K562 (cell line): ENCODE results near the gene PRPF6. TPM values are rescaled to one million over a fixed set of nuclear protein-coding genes. Genes with fewer than 3 reads are reported as not detected.

Experiments
- CHD1 ChIP-seq: fragments of 200-600 bp; sonication (generic); IDR thresholded peaks from one replicate; pipeline ENCODE4 v1.6.1; 2012; ENCODE audit warnings: mild to moderate bottlenecking, moderate library complexity, low read length, inconsistent platforms
- CTCF ChIP-seq, 3 experiments: IDR thresholded peaks in 2 of 3; conservative IDR thresholded peaks in 1 of 3; 2 replicates each; pipeline ENCODE4 v1.5.1; 2011 to 2012; ENCODE audit warnings: low read length in 3 of 3, mild to moderate bottlenecking in 3 of 3, control low read depth in 2 of 3, improper control_type of control experiment in 1 of 3, inconsistent platforms in 1 of 3, low read depth in 1 of 3, mixed read lengths in 1 of 3, moderate library complexity in 1 of 3; ENCODE audit not compliant: insufficient read depth in 2 of 3
- EGR1 ChIP-seq: fragments of 450-650 bp; conservative IDR thresholded peaks from 2 replicates; pipeline ENCODE4 v1.6.1; 2017; ENCODE audit warnings: mild to moderate bottlenecking
- ELF1 ChIP-seq: fragments of 200-800 bp; sonication (Bioruptor generic); IDR thresholded peaks from 2 replicates; pipeline ENCODE4 v1.6.1; 2016; ENCODE audit warnings: missing genetic modification characterization, missing compliant biosample characterization
- GMEB1 ChIP-seq: fragments of 250-450 bp; sonication (Bioruptor Pico); IDR thresholded peaks from 2 replicates; pipeline ENCODE4 v1.4.0; 2020; ENCODE audit warnings: mild to moderate bottlenecking
- MAZ ChIP-seq, 2 experiments: fragments of 450-650 bp in 1 of 2; sonication (generic) in 1 of 2; formaldehyde crosslinking; IDR thresholded peaks in 1 of 2; conservative IDR thresholded peaks in 1 of 2; 2 replicates each; pipeline versions ENCODE4 v1.4.0 to v1.5.0; 2020; ENCODE audit warnings: mild to moderate bottlenecking in 1 of 2, missing genetic modification reagents in 1 of 2
- PRMT5 ChIP-seq: sonication (generic); formaldehyde crosslinking; IDR thresholded peaks from 2 replicates; pipeline ENCODE4 v1.5.0; 2020; ENCODE audit warnings: missing genetic modification reagents
- RAD21 ChIP-seq, 2 experiments: fragments of 250-450 bp in 1 of 2; fragments of 450-650 bp in 1 of 2; sonication (Bioruptor Pico) in 1 of 2; formaldehyde crosslinking in 1 of 2; IDR thresholded peaks in 1 of 2; conservative IDR thresholded peaks in 1 of 2; 2 replicates each; pipeline versions ENCODE4 v1.4.0 to v1.8.0; 2020 to 2022; ENCODE audit warnings: mild to moderate bottlenecking in 2 of 2, moderate library complexity in 1 of 2
- RUNX1 ChIP-seq: sonication (generic); IDR thresholded peaks from 2 replicates; pipeline ENCODE4 v1.6.1; 2016; ENCODE audit warnings: antibody characterized with exemption, low read depth
- SIN3A ChIP-seq, 2 experiments: fragments of 150-350 bp in 1 of 2; IDR thresholded peaks; 2 replicates each; pipeline ENCODE4 v1.6.1; 2011 to 2016; ENCODE audit warnings: borderline replicate concordance in 2 of 2, low read depth in 2 of 2, low read length in 2 of 2, mild to moderate bottlenecking in 2 of 2, moderate library complexity in 2 of 2; ENCODE audit not compliant: control insufficient read depth in 1 of 2
- VEZF1 ChIP-seq: fragments of 200-800 bp; sonication (Bioruptor generic); IDR thresholded peaks from 2 replicates; pipeline ENCODE4 v1.6.1; 2017; ENCODE audit warnings: missing genetic modification characterization, missing compliant biosample characterization
- polyA plus RNA-seq, 8 experiments: library from polyadenylated mRNA; depleted of rRNA in 4 of 8; stranded (reverse) in 5 of 8; unstranded in 3 of 8; fragments of >200 nt; fragmentation: Nextera tagmentation in 2 of 8; fragmentation: Illumina TruSeq in 1 of 8; extraction: Ambion mirVana in 2 of 8; extraction: Trizol in 1 of 8; gene quantifications; 2 replicates each; pipeline versions ENCODE4 v1.2.1 to v1.2.3, GENCODE V29; 2011 to 2014; ENCODE audit warnings: inconsistent platforms in 1 of 8, missing spikeins in 1 of 8
- total RNA-seq, 7 experiments: library from RNA; depleted of rRNA in 6 of 7; stranded (reverse); fragments of >200 nt in 6 of 7; fragmentation: Illumina TruSeq in 2 of 7; extraction: Trizol in 2 of 7; gene quantifications; 2 replicates each; pipeline versions ENCODE4 v1.2.1 to v1.2.3, GENCODE V29; 2011 to 2021; ENCODE audit warnings: low replicate concordance in 1 of 7

PRPF6 gene
- total and polyA plus RNA-seq, 9 of the 15 experiments (the other 6 are each of a cell fraction or from before 2014, with no cell fraction given) = 4.2 to 83.2 (median 59.9) TPM

- peak in 1 of 2 experiments; percentile 27; a peak in 1 of 4 replicates for TF ChIP-seq SIN3A (IDR thresholded peaks at IDR 0.05; ENCODE audit: borderline replicate concordance in 2 of 2, control insufficient read depth in 1 of 2, low read depth in 2 of 2, low read length in 2 of 2)
- TF ChIP-seq RAD21 (CRISPR knock-in tag; conservative IDR thresholded peaks at IDR 0.05 in 1 of 2, IDR thresholded peaks at IDR 0.05 in 1 of 2) = peak in 1 of 2 experiments; percentile 29; a peak in 1 of 4 replicates
- peak; percentile 52 for TF ChIP-seq EGR1
- TF ChIP-seq PRMT5 = peak; percentile 27; the same call in 1 of the 2 replicates
- peak; percentile 62 for TF ChIP-seq VEZF1
- peak; percentile 66; the same call in 1 of the 2 replicates for TF ChIP-seq ELF1 (tag)
- TF ChIP-seq MAZ (CRISPR knock-in tag; conservative IDR thresholded peaks at IDR 0.05 in 1 of 2, IDR thresholded peaks at IDR 0.05 in 1 of 2) = peak in 1 of 2 experiments; percentile 48; a peak in 2 of 4 replicates
- 0 out of 2 replicates have a peak, but pooled peaks have one; percentile 10 for TF ChIP-seq GMEB1 (CRISPR knock-in tag)
- 0 out of 2 replicates have a peak, but pooled peaks have one; percentile 11 for TF ChIP-seq RUNX1
- TF ChIP-seq CTCF (IDR thresholded peaks at IDR 0.05 in 2 of 3, conservative IDR thresholded peaks at IDR 0.05 in 1 of 3; ENCODE audit: insufficient read depth in 2 of 3, low read depth in 1 of 3, low read length in 3 of 3) = peak in 2 of 3 experiments; percentile 56 to 74; a peak in 4 of 6 replicates
- TF ChIP-seq CHD1 = peak; percentile 71
These were observed 25.6 kb upstream of the PRPF6 start (continued) for GRCh38 chr20:63955281-63955826.
